OCI-LY7 (cell line): ENCODE results near the gene ZIK1. TPM values are rescaled to one million over a fixed set of nuclear protein-coding genes. Genes with fewer than 3 reads are reported as not detected.

Experiments used
- BruUV-seq: library from RNA; stranded (reverse); fragments of 400-500 nt; replicated peaks from 2 replicates; lab custom pipeline; 2021; lab: Mats Ljungman, UMichigan
- CTCF ChIA-PET: fragments of 300-600 bp; sonication (Branson Sonifier 250); formaldehyde crosslinking; loops from one replicate; lab custom pipeline; 2022; ENCODE audit warnings: antibody characterized with exemption; ENCODE audit not compliant: unreplicated experiment; lab: Charles Lee
- POLR2A ChIA-PET: fragments of 300-600 bp; sonication (Branson Sonifier 250); formaldehyde crosslinking; loops from one replicate; lab custom pipeline; 2022; ENCODE audit warnings: antibody characterized with exemption; lab: Charles Lee
- DNase-seq: peaks from one replicate; pipeline ENCODE4 v3.0.0-alpha.2; 2015; ENCODE audit warnings: low spot score
- H2AFZ ChIP-seq: fragments of 200-600 bp; sonication (generic), shearing (Covaris generic); 2 replicates; pipeline ENCODE4 v1.6.1; 2014; ENCODE audit warnings: mild to moderate bottlenecking, antibody characterized with exemption, low read length, moderate library complexity
- H3K27ac ChIP-seq: fragments of 200-600 bp; sonication (generic); 2 replicates; pipeline ENCODE4 v1.5.1; 2014; ENCODE audit warnings: mixed run types, low read depth, mild to moderate bottlenecking, moderate library complexity, low read length, inconsistent platforms; ENCODE audit not compliant: poor library complexity, severe bottlenecking
- H3K36me3 ChIP-seq: fragments of 200-600 bp; sonication (generic); 2 replicates; pipeline ENCODE4 v1.6.1; 2014; ENCODE audit warnings: mild to moderate bottlenecking, antibody characterized with exemption, low read length, moderate library complexity, mixed read lengths; ENCODE audit not compliant: insufficient read depth
- H3K4me1 ChIP-seq: fragments of 200-600 bp; sonication (generic); 2 replicates; pipeline ENCODE4 v1.5.1; 2014; ENCODE audit warnings: mild to moderate bottlenecking, low read length; ENCODE audit not compliant: insufficient read depth, poor library complexity, severe bottlenecking
- H3K4me2 ChIP-seq: fragments of 200-600 bp; sonication (generic); 2 replicates; pipeline ENCODE4 v1.6.1; 2014; ENCODE audit warnings: mild to moderate bottlenecking, low read length
- H3K4me3 ChIP-seq: fragments of 200-600 bp; sonication (generic); 2 replicates; pipeline ENCODE4 v1.5.1; 2014; ENCODE audit warnings: mild to moderate bottlenecking, low read depth, low read length; ENCODE audit not compliant: poor library complexity, severe bottlenecking
- H3K79me2 ChIP-seq: fragments of 200-600 bp; sonication (generic); 2 replicates; pipeline ENCODE4 v1.6.1; 2016; ENCODE audit warnings: low read depth, mild to moderate bottlenecking, low read length, moderate library complexity, mixed read lengths; ENCODE audit not compliant: insufficient read depth
- H3K9me2 ChIP-seq: fragments of 200-600 bp; sonication (generic); 2 replicates; pipeline ENCODE4 v1.6.1; 2016; ENCODE audit warnings: mild to moderate bottlenecking, low read length, mixed read lengths; ENCODE audit not compliant: insufficient read depth
- H3K9me3 ChIP-seq: fragments of 200-600 bp; sonication (generic); 2 replicates; pipeline ENCODE4 v1.6.1; 2014; ENCODE audit warnings: mild to moderate bottlenecking, mixed run types, low read length, mixed read lengths
- H4K20me1 ChIP-seq: fragments of 200-600 bp; sonication (generic); 2 replicates; pipeline ENCODE4 v1.6.1; 2014; ENCODE audit warnings: mild to moderate bottlenecking, antibody characterized with exemption, low read length, moderate library complexity, mixed read lengths; ENCODE audit not compliant: insufficient read depth
- EZH2phosphoT487 ChIP-seq: fragments of 200-600 bp; sonication (generic); IDR thresholded peaks from 2 replicates; pipeline ENCODE4 v1.6.1; 2018; ENCODE audit warnings: low read depth, borderline replicate concordance, mild to moderate bottlenecking, mixed run types, antibody characterized with exemption, low read length, moderate library complexity, mixed read lengths
- intact Hi-C: fragments of 100-400 bp; cut with micrococcal nuclease; formaldehyde crosslinking; loops from one replicate; pipeline ENCODE4 v1.10.0; 2022; ENCODE audit not compliant: unreplicated experiment
- total RNA-seq, 2 experiments: library from RNA; depleted of rRNA in 1 of 2; stranded (reverse); fragments of >200 nt in 1 of 2; shearing (Covaris generic) in 1 of 2; gene quantifications; 2 replicates each; pipeline ENCODE4 v1.2.3, GENCODE V29; 2014 to 2022
- TF ChIP-seq, protein P1 (sequence below): fragments of 200-600 bp; sonication (generic); conservative IDR thresholded peaks from 2 replicates; pipeline ENCODE4 v1.5.1; 2014; ENCODE audit warnings: mild to moderate bottlenecking, antibody characterized with exemption, low read length, moderate library complexity, mixed read lengths

ZIK1 gene
- total RNA-seq, 2 experiments from 2014 or later: 0.47 TPM; not detected in 1

DNA sequence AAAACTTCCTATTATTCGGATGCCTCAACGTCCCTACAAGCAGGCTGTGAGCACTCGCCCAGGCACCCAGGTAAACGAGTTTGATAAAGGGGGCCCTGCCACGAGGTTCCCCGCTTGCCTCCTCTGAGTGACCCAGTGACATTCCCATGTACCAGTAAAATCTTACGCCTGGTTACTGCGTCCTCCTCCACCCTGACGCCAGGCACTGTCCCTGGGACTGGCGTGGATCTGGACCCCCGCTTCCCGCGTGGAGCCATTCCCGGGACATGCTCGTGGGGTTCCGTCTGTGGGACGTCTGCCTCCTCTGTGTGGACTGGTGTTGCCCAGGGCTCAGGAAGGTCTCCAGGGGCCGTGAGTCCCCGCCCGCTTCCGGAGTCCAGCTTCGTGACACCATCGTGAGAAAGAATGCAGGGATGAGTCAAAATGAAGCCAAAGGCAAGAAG, 23.9 kb upstream of the ZIK1 start:
- BruUV-seq: no TSS peak
- no peak overlapping the region for H3K4me2 ChIP-seq
- intact Hi-C loops: no loop called here
- no peaks in the 10 kb centered on the region for H3K9me2 ChIP-seq
- no peaks in the 10 kb centered on the region for H4K20me1 ChIP-seq
- peak overlapping the region; percentile 71 for H3K4me3 ChIP-seq
- no peaks in the 10 kb centered on the region for H3K79me2 ChIP-seq
- H3K4me1 ChIP-seq: no peaks in the 10 kb centered on the region
- ChIA-PET POLR2A (no interaction called here), CTCF (no interaction called here)
- peaks cover 7% of the 10 kb centered on the region; the same call in 1 of the 2 replicates for H3K36me3 ChIP-seq
- no peak for TF ChIP-seq EZH2phosphoT487
- TF ChIP-seq, protein P1, sequence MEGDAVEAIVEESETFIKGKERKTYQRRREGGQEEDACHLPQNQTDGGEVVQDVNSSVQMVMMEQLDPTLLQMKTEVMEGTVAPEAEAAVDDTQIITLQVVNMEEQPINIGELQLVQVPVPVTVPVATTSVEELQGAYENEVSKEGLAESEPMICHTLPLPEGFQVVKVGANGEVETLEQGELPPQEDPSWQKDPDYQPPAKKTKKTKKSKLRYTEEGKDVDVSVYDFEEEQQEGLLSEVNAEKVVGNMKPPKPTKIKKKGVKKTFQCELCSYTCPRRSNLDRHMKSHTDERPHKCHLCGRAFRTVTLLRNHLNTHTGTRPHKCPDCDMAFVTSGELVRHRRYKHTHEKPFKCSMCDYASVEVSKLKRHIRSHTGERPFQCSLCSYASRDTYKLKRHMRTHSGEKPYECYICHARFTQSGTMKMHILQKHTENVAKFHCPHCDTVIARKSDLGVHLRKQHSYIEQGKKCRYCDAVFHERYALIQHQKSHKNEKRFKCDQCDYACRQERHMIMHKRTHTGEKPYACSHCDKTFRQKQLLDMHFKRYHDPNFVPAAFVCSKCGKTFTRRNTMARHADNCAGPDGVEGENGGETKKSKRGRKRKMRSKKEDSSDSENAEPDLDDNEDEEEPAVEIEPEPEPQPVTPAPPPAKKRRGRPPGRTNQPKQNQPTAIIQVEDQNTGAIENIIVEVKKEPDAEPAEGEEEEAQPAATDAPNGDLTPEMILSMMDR: no peak
- DNase-seq: no peak
- no peak overlapping the region for H3K27ac ChIP-seq
- H3K9me3 ChIP-seq: peaks cover 39% of the 10 kb centered on the region; the same call in 1 of the 2 replicates
- H2AFZ ChIP-seq: peak overlapping the region; percentile 66; the same call in 1 of the 2 replicates

DNA sequence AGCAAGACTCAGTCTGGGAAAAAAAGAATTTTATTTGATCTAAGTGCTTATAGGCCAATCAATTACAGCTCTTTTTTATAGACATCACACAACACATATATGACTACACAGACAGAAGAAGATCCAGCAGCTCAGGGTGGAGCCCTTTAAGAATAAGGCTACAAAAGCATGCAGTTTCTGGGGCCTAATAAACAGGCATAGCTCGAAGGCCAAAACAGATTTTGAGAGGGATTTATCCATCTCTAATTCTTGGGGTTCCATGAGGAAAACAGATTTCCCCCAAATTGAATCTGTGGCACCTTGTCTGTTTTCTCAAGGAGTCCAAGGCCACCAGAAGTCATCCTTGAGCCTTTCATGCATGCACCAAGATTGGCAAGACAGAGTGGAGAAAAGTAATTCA, 20.4 kb upstream of the ZIK1 start:
- Histone ChIP-seq H3K9me3 (peaks cover 60% of the 10 kb centered on the region), H3K4me3 (no peak overlapping the region), H3K4me1 (no peaks in the 10 kb centered on the region), H2AFZ (no peak overlapping the region), H3K27ac (no peak overlapping the region), H3K36me3 (no peaks in the 10 kb centered on the region), H3K79me2 (no peaks in the 10 kb centered on the region), H3K4me2 (no peak overlapping the region), H4K20me1 (no peaks in the 10 kb centered on the region), H3K9me2 (no peaks in the 10 kb centered on the region)
- intact Hi-C loops: no loop called here
- POLR2A ChIA-PET: no interaction called here
- no TSS peak for BruUV-seq
- CTCF ChIA-PET: no interaction called here
- TF ChIP-seq, protein P1: no peak
- TF ChIP-seq EZH2phosphoT487: no peak
- DNase-seq: no peak

DNA sequence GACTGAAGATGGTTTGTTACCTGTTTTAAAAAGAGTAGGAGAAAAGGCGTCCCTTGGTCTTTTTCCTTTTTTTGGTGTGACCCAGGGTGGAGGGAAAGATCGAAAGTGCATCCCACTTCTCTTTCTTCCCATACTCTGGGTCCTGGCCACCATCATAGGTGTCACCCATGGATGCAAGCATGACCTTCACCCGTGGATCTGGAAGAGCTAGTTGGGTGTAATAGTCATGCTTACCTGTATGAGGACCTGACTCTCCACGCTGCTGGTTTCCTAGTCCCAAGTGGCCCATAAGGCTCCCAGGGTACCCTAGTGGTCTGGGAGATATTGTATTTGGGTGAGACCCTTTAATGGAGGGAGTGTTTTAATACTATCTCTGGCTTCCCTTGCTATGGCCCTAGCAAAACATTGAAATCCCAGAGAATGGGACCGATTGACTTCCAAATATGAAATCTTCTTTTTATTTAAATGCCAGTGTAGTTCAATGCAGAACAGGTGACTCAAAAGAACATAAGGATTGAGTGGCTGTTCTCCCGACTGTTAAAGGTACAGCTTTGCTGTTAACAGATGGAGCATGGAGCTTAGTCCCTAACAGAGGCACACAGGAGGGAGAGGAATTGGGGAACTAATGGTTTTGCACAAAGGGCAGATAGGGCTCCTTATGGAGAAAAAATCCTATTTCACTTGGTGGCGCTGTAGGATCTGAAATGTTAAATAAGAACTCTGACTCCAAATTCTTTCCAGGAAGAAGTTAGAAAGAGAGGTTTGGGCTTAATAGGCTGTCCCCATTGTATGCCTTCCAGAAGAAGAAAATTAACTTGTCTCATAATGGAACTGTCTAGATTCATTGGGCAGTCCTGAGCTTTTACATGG, 17.3 kb upstream of the ZIK1 start:
- Histone ChIP-seq H3K4me2 (no peak overlapping the region), H3K36me3 (peaks cover 11% of the 10 kb centered on the region), H4K20me1 (no peaks in the 10 kb centered on the region), H2AFZ (no peak overlapping the region), H3K9me3 (peaks cover 44% of the 10 kb centered on the region), H3K4me1 (no peaks in the 10 kb centered on the region), H3K4me3 (no peak overlapping the region), H3K27ac (no peak overlapping the region), H3K9me2 (no peaks in the 10 kb centered on the region), H3K79me2 (no peaks in the 10 kb centered on the region)
- TF ChIP-seq EZH2phosphoT487: no peak
- TF ChIP-seq, protein P1: peak; percentile 38; the same call in 1 of the 2 replicates
- peak; percentile 77 for DNase-seq
- ChIA-PET POLR2A (no interaction called here), CTCF (no interaction called here)
- intact Hi-C loops: no loop called here
- BruUV-seq: no TSS peak
